IMR-90 (cell line): Measurements from ENCODE around the gene KLF13. TPM values are rescaled to one million over a fixed set of nuclear protein-coding genes. Genes with fewer than 3 reads are reported as not detected.

Experiments used
- ATAC-seq: fragments of 200-7000 bp; cut with Tn5 transposase; 2 replicates; pipeline ENCODE4 v1.9.1; 2020; ENCODE audit warnings: low read depth, mild to moderate bottlenecking, moderate library complexity
- BruUV-seq: library from RNA; stranded (reverse); fragments of 400-500 nt; replicated peaks from 2 replicates; lab custom pipeline; 2021; lab: Mats Ljungman, UMichigan
- CTCF ChIA-PET: fragments of 300-600 bp; formaldehyde crosslinking; extraction: SDS; loops from one replicate; lab custom pipeline; 2021; ENCODE audit warnings: antibody characterized with exemption; lab: Yijun Ruan, JAX
- POLR2A ChIA-PET: fragments of 300-600 bp; sonication (Branson Sonifier 250); formaldehyde crosslinking; loops from one replicate; lab custom pipeline; 2022; ENCODE audit warnings: antibody characterized with exemption; ENCODE audit not compliant: unreplicated experiment; lab: Charles Lee
- DNase-seq: peaks from one replicate; pipeline ENCODE4 v3.0.0; 2013
- H2AFZ ChIP-seq: replicated peaks from 2 replicates; pipeline ENCODE3; 2013; ENCODE audit warnings: low read length, mild to moderate bottlenecking; ENCODE audit not compliant: poor library complexity
- H2AK5ac ChIP-seq: 2 replicates; pipeline ENCODE4 v1.6.1; 2013; ENCODE audit warnings: low read depth, low read length, inconsistent platforms
- H2AK9ac ChIP-seq: replicated peaks from 2 replicates; pipeline ENCODE3; 2013; ENCODE audit warnings: mild to moderate bottlenecking, low read depth, low read length, moderate library complexity; ENCODE audit not compliant: poor library complexity
- H2BK120ac ChIP-seq: 2 replicates; pipeline ENCODE4 v1.6.1; 2013; ENCODE audit warnings: low read depth, low read length, inconsistent platforms
- H2BK15ac ChIP-seq: 3 replicates; pipeline ENCODE4 v1.6.1; 2013; ENCODE audit warnings: low read depth, low read length, inconsistent platforms
- H2BK20ac ChIP-seq: 2 replicates; pipeline ENCODE4 v1.6.1; 2013; ENCODE audit warnings: low read depth, mild to moderate bottlenecking, inconsistent platforms, low read length, moderate library complexity
- H2BK5ac ChIP-seq: 2 replicates; pipeline ENCODE4 v1.6.1; 2013; ENCODE audit warnings: mild to moderate bottlenecking, low read depth, low read length, inconsistent platforms; ENCODE audit not compliant: poor library complexity, severe bottlenecking
- H3K14ac ChIP-seq: replicated peaks from 2 replicates; pipeline ENCODE4 v1.6.1; 2013; ENCODE audit warnings: low read depth, low read length, inconsistent platforms
- H3K18ac ChIP-seq: 2 replicates; pipeline ENCODE4 v1.6.1; 2013; ENCODE audit warnings: low read depth, low read length, control low read depth
- H3K23ac ChIP-seq: 2 replicates; pipeline ENCODE4 v1.6.1; 2013; ENCODE audit warnings: low read depth, low read length, inconsistent platforms
- H3K27ac ChIP-seq: 2 replicates; pipeline ENCODE4 v1.5.1; 2013; ENCODE audit warnings: mild to moderate bottlenecking, control low read depth, low read length; ENCODE audit not compliant: insufficient read depth
- H3K27me3 ChIP-seq: 2 replicates; pipeline ENCODE4 v1.6.1; 2013; ENCODE audit warnings: low read length; ENCODE audit not compliant: control insufficient read depth, insufficient read depth
- H3K36me3 ChIP-seq: 2 replicates; pipeline ENCODE4 v1.6.1; 2013; ENCODE audit warnings: low read length, mixed read lengths; ENCODE audit not compliant: control insufficient read depth, insufficient read depth
- H3K4ac ChIP-seq: 2 replicates; pipeline ENCODE4 v1.6.1; 2013; ENCODE audit warnings: low read depth, low read length, inconsistent platforms
- H3K4me1 ChIP-seq: 2 replicates; pipeline ENCODE4 v1.6.1; 2013; ENCODE audit warnings: low read length, mixed read lengths; ENCODE audit not compliant: control insufficient read depth, insufficient read depth
- H3K4me2 ChIP-seq: 2 replicates; pipeline ENCODE4 v1.6.1; 2013; ENCODE audit warnings: low read depth, mild to moderate bottlenecking, control low read depth, low read length, moderate library complexity
- H3K4me3 ChIP-seq: 2 replicates; pipeline ENCODE4 v1.5.1; 2013; ENCODE audit warnings: low read depth, mild to moderate bottlenecking, control low read depth, low read length, moderate library complexity; ENCODE audit not compliant: insufficient read depth
- H3K56ac ChIP-seq: 2 replicates; pipeline ENCODE4 v1.6.1; 2013; ENCODE audit warnings: low read length, inconsistent platforms; ENCODE audit not compliant: insufficient read depth; ENCODE audit errors: extremely low read depth
- H3K79me1 ChIP-seq, 2 experiments: 2 replicates each; pipeline ENCODE4 v1.6.1; 2013; ENCODE audit warnings: low read length in 2 of 2, inconsistent platforms in 1 of 2, low read depth in 1 of 2
- H3K9ac ChIP-seq: 2 replicates; pipeline ENCODE4 v1.6.1; 2013; ENCODE audit warnings: low read depth, low read length, control low read depth
- H3K9me1 ChIP-seq: 2 replicates; pipeline ENCODE4 v1.6.1; 2013; ENCODE audit warnings: low read length, inconsistent platforms; ENCODE audit not compliant: insufficient read depth
- H3K9me3 ChIP-seq: 2 replicates; pipeline ENCODE4 v1.6.1; 2013; ENCODE audit warnings: low read length; ENCODE audit not compliant: control insufficient read depth, insufficient read depth
- H4K20me1 ChIP-seq: 2 replicates; pipeline ENCODE4 v1.6.1; 2013; ENCODE audit warnings: low read length, inconsistent platforms; ENCODE audit not compliant: insufficient read depth
- H4K5ac ChIP-seq: 2 replicates; pipeline ENCODE4 v1.6.1; 2013; ENCODE audit warnings: mild to moderate bottlenecking, low read depth, low read length, control low read depth
- H4K8ac ChIP-seq, 2 experiments: 2 replicates each; pipeline ENCODE4 v1.6.1; 2013; ENCODE audit warnings: low read depth in 2 of 2, low read length in 2 of 2, control low read depth in 1 of 2, inconsistent platforms in 1 of 2
- H4K91ac ChIP-seq: 2 replicates; pipeline ENCODE4 v1.6.1; 2013; ENCODE audit warnings: low read depth, low read length, inconsistent platforms; ENCODE audit not compliant: insufficient read depth
- BHLHE40 ChIP-seq: fragments of 150-350 bp; IDR thresholded peaks from 2 replicates; pipeline ENCODE4 v1.6.1; 2016; ENCODE audit warnings: mild to moderate bottlenecking, low read depth, low read length
- CEBPB ChIP-seq: IDR thresholded peaks from 2 replicates; pipeline ENCODE4 v1.6.1; 2012; ENCODE audit warnings: low read depth, low read length, improper control_type of control experiment
- CHD1 ChIP-seq: IDR thresholded peaks from 2 replicates; pipeline ENCODE4 v1.6.1; 2012; ENCODE audit warnings: low read depth, low read length, improper control_type of control experiment
- CTCF ChIP-seq: conservative IDR thresholded peaks from 2 replicates; pipeline ENCODE4 v1.5.1; 2012; ENCODE audit warnings: mild to moderate bottlenecking, low read depth, low read length, improper control_type of control experiment
- FOS ChIP-seq: fragments of 150-350 bp; IDR thresholded peaks from 2 replicates; pipeline ENCODE4 v1.6.1; 2016; ENCODE audit warnings: low read depth, low read length
- MAFK ChIP-seq: IDR thresholded peaks from 2 replicates; pipeline ENCODE4 v1.6.1; 2012; ENCODE audit warnings: low read depth, low read length, improper control_type of control experiment
- MAZ ChIP-seq: IDR thresholded peaks from 2 replicates; pipeline ENCODE4 v1.6.1; 2012; ENCODE audit warnings: low read depth, mild to moderate bottlenecking, low read length, improper control_type of control experiment, moderate library complexity, borderline replicate concordance
- MXI1 ChIP-seq: IDR thresholded peaks from 2 replicates; pipeline ENCODE4 v1.6.1; 2012; ENCODE audit warnings: low read depth, mild to moderate bottlenecking, low read length, moderate library complexity, borderline replicate concordance
- POLR2A ChIP-seq: IDR thresholded peaks from 2 replicates; pipeline ENCODE4 v1.6.1; 2012; ENCODE audit warnings: mild to moderate bottlenecking, low read depth, low read length
- RAD21 ChIP-seq: IDR thresholded peaks from 2 replicates; pipeline ENCODE4 v1.6.1; 2012; ENCODE audit warnings: low read length, improper control_type of control experiment
- RCOR1 ChIP-seq: IDR thresholded peaks from 2 replicates; pipeline ENCODE4 v1.6.1; 2012; ENCODE audit warnings: mild to moderate bottlenecking, low read length, improper control_type of control experiment; ENCODE audit not compliant: insufficient replicate concordance
- RFX5 ChIP-seq: IDR thresholded peaks from 2 replicates; pipeline ENCODE4 v1.8.0; 2012; ENCODE audit warnings: low read depth, mild to moderate bottlenecking, low read length, moderate library complexity
- SMC3 ChIP-seq: fragments of 150-350 bp; IDR thresholded peaks from 2 replicates; pipeline ENCODE4 v1.6.1; 2016; ENCODE audit warnings: low read depth, mild to moderate bottlenecking, antibody characterized with exemption, low read length, moderate library complexity
- USF2 ChIP-seq: fragments of 150-350 bp; IDR thresholded peaks from 2 replicates; pipeline ENCODE4 v1.6.1; 2017; ENCODE audit warnings: mild to moderate bottlenecking, antibody characterized with exemption, low read length, low read depth
- WGBS, 2 experiments: methylation state at CpG; one replicate each; pipeline versions ENCODE4 v1.1.5 to v1.1.7; 2013; ENCODE audit warnings: missing lambda C conversion rate in 2 of 2; ENCODE audit not compliant: insufficient read length in 1 of 2; ENCODE audit errors: extremely low coverage in 2 of 2; 5-methylcytosine and 5-hydroxymethylcytosine counted together
- dilution Hi-C: fragments of 300-500 bp; cut with HindIII; formaldehyde crosslinking; loops from one replicate; pipeline ENCODE4 v1.14.3; 2018; ENCODE audit warnings: low sequenced_read_pairs; ENCODE audit not compliant: unreplicated experiment
- in situ Hi-C: fragments of 300-500 bp; cut with MboI; formaldehyde crosslinking; loops from 3 replicates; pipeline ENCODE4 v1.14.3; 2019; ENCODE audit warnings: low sequenced_read_pairs, inconsistent platforms, mixed read lengths
- intact Hi-C: fragments of 100-400 bp; cut with micrococcal nuclease; formaldehyde crosslinking; loops from 2 replicates; pipeline ENCODE4 v1.10.0; 2022
- polyA plus RNA-seq, 3 experiments: library from polyadenylated mRNA; depleted of rRNA; stranded (reverse); fragments of >200 nt; gene quantifications; 2 replicates each; pipeline ENCODE4 v1.2.3, GENCODE V29; 2012; ENCODE audit warnings: low replicate concordance in 1 of 3
- total RNA-seq: library from RNA; depleted of rRNA; stranded (reverse); fragments of >200 nt; gene quantifications from 2 replicates; pipeline ENCODE4 v1.2.3, GENCODE V29; 2012

KLF13 gene
- total and polyA plus RNA-seq, 2 of the 4 experiments (the other 2 are of a cell fraction) = 9.5 to 10.6 TPM

- intact Hi-C loops (no loop called here), in situ Hi-C loops (loop anchor here (10.0 kb wide), 1 partner anchor 113 kb away; no protein-coding TSS in a partner anchor), dilution Hi-C loops (no loop called here)
- Histone ChIP-seq H2AK5ac (no peak overlapping the region), H3K56ac (no peak overlapping the region), H4K5ac (no peak overlapping the region), H2AFZ (no peak overlapping the region), H3K18ac (no peak overlapping the region), H2AK9ac (no peak overlapping the region), H2BK5ac (no peak overlapping the region), H3K4ac (no peak overlapping the region), H3K4me1 (no peaks in the 10 kb centered on the region), H3K14ac (no peak overlapping the region), H3K9ac (no peak overlapping the region), H3K36me3 (no peaks in the 10 kb centered on the region), H2BK15ac (no peak overlapping the region), H2BK20ac (no peak overlapping the region), H4K91ac (no peak overlapping the region), H3K27ac (no peak overlapping the region), H4K8ac (no peak overlapping the region), H3K23ac (no peak overlapping the region), H3K9me3 (peaks cover 17% of the 10 kb centered on the region), H3K27me3 (peaks cover 25% of the 10 kb centered on the region), H3K9me1 (no peaks in the 10 kb centered on the region), H2BK120ac (no peak overlapping the region), H3K4me2 (no peak overlapping the region), H3K4me3 (no peak overlapping the region), H3K79me1 (no peaks in the 10 kb centered on the region), H4K20me1 (no peaks in the 10 kb centered on the region)
- WGBS, 2 experiments = 23% methylated on average over 8 of the region's 21 CpGs; no CpG with 5 or more reads in 1 of the 2 experiments
- no peak for ATAC-seq
- POLR2A ChIA-PET = no interaction called here
- DNase-seq = no peak
- CTCF ChIA-PET = interaction anchor here (0.5 kb wide), 1 partner anchor 15 kb away, joined by 3 read pairs; no protein-coding TSS in a partner anchor
- no TSS peak for BruUV-seq
- TF ChIP-seq CEBPB (no peak), POLR2A (no peak), RCOR1 (no peak), SMC3 (no peak), CHD1 (no peak), CTCF (no peak), RFX5 (no peak), FOS (no peak), BHLHE40 (no peak), USF2 (no peak), MAZ (no peak), MXI1 (no peak), RAD21 (no peak), MAFK (no peak)
These were observed 9.0 kb upstream of the KLF13 start for GRCh38 chr15:31317421-31318327.
